ENCODE measurements around the gene MXD4.

MXD4 gene

GRCh38 chr4:2274320-2275043 is 12.6 kb upstream of the MXD4 start:
- no peak for DNase-seq

DNA sequence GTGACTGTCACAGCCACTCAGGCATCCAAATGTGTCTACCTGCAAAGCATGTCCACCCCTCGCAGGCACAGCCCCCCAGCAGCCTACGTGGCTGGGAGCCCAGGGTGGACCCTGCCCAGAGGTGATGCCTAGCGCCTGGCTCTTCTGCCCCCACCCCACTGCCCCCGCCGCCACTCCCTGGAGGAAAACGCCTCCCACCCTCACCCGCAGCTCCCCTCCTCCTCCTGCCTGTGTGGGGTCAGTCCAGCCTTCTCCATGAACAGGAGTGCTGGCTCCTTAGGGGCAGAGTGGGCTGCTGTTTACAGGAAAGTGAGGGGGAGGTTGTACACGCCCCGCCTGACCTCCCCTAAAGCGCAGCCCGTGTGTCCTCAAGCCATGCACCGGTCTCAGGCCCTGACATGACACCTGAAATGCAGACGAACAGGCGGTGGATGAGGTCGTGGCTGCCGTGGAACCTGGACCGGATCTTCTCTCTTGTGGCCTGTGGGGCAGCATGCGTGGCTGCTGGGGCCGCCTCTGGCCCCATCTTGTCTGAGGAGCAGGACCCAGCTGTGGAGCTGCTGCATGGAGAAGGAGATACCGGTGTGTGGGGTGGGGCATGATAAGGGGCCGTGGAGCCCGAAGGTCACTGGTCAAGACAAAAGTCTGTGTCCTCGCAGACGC is 11.9 kb upstream of the MXD4 start:
- DNase-seq = no peak

- DNase-seq = no peak
Measured at GRCh38 chr4:2273221-2273620, 11.3 kb upstream of the MXD4 start.

DNA sequence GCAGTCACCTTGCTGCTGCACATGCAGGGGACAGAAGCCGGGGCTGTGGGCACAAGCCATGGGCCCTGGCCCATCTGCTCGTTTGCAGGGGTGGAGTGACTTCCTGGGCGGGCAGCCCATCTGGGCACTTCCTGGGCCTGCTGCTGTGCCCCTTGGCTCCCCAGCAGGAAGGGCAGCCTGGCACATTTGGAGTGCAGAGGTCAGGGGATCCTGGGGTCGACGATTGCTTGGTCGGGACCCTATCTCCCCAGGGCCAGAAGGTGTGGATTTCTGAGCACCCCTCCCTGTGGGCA is 10.9 kb upstream of the MXD4 start:
- no peak for DNase-seq

GRCh38 chr4:2272026-2272827 is 10.3 kb upstream of the MXD4 start:
- no peak for DNase-seq

DNA sequence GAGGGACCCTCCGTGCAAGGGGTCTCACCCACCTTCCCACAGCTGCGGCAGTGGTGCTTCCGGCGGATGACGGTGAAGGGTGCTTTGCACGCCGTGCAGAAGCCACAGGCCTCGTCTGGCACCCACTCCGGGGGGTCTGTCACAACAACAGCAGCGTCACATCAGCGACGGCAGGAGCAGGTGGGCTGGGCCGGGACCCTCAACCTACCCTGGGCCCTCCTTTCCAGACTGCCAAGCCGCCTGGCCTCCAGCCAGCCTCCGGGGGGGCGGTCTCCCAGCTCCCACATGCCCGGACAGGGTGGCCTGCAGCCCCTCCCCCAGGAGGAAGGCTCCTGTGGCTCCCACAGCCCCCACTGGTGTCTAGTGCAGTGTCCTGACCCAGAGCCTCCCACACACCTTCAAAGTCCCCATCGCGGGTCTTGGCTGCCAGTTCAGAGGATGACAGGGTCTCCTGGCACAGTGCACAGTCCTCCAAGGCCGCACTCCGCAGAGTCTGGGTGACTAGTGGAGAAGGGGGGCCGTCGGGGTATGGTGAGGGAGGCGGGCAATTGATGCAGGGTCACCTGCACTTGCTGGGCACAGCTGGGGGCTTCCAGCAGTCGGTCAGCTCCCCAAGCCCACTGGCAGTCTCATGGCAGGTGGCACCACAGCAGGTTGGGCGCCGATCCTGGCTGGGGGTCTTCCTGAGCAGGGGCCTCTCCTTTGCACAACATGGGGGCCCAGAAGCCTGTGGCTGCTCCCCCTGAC is 9.5 kb upstream of the MXD4 start:
- no peak for DNase-seq

GRCh38 chr4:2270341-2271165 is 8.6 kb upstream of the MXD4 start:
- DNase-seq = no peak

- no peak for DNase-seq
Measured at GRCh38 chr4:2269618-2270163, 7.8 kb upstream of the MXD4 start.

DNA sequence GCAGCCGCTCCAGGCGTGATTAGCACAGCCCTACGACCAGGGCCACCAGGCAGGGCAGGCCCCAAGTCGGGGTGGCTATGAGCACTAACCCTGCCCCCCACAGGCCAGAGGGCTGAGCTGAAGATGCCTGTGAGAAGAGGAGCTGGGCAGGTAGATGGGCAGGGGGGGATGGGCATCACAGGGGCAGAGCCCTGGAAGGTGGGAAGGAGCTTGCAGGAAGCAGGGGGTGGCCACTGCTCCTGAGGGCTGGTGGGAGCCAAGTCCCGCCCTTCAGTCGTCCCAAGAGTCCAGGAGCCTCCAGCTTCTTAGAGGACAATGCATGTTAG is 7.3 kb upstream of the MXD4 start:
- no peak for DNase-seq

- DNase-seq = no peak
Measured at GRCh38 chr4:2268357-2269205, 6.7 kb upstream of the MXD4 start.

- DNase-seq = no peak
Measured at GRCh38 chr4:2267841-2268240, 5.9 kb upstream of the MXD4 start.

DNA sequence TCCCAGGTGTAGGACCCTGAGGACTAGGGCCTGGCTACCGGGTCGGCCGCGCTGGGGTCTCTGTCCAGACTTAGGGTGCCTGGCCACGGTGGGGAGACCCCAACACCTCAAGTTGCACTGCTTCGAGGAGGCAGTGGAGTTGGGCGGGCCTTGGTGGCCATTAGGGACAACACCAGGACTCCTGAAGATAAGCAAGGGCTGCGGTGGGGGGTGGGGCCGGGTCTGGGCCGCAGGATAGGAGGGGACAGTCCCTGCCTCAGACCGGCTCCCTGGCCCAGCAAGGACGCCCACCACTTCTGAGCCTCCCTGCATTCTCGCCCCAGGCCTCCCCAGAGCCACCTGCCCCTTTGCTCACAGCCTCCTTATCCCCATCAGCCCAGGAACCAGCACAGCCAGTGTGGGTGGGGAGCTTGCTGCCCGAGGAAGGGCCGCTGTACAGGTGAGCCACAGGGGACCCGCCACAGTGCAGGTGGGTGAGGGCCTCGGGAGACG is 5.5 kb upstream of the MXD4 start:
- DNase-seq = no peak

GRCh38 chr4:2266821-2267220 is 4.9 kb upstream of the MXD4 start:
- DNase-seq = no peak

- DNase-seq = no peak
Measured at GRCh38 chr4:2266181-2266580, 4.3 kb upstream of the MXD4 start.

DNA sequence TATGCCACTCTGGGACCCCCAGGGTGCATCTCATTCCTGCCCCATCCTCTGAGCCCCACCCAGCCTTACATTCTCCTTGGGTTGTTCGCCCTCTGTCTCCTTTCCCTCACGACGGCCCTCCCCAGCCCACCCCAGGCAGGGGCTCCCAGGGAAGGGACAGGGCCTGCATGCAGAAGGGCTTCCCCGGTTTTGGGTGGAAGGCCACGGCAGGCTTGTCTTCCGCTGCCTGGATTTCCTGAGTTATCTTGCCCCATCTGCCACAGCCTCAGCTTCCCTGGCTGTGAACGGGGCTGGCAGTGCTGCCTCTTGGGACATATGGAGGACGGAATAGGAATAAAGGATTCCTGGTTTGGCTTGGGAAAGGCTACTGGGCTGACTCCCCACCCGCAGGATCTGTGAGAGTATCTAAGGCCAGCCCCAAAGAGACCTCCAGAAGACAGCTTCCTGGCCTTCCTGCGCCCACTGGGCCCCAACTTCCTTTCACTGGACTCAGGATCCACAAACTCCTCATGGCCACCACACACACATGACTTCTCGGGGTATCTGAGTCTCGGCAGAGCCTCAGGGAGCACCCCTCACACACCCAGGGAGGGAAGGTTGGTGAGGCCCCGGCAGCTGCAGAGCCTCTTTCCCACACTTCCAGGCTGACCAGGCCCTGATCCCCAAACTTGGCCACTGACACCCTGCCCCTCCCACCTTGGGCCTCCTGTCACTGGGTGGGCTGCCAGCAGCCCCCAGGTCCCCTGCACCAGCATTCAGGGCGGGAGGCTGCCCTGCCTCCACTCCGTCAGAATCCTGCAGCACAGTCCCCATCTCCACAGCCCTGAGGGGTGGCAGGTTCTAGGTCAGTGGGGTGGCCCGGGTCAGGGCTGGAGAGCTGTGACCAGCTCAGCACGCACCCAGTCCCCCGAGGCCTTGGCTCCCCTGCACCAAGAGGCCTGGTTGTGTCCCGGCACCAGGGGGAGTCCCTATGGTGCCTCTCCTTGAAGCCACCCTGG is 3.5 kb upstream of the MXD4 start:
- no peak for DNase-seq

- no peak for DNase-seq
Measured at GRCh38 chr4:2264481-2265041, 2.7 kb upstream of the MXD4 start.

GRCh38 chr4:2263926-2264321 is 2.0 kb upstream of the MXD4 start:
- no peak for DNase-seq

- DNase-seq = no peak
Measured at GRCh38 chr4:2262944-2263250, 988 bp upstream of the MXD4 start.

GRCh38 chr4:2262145-2262943 is 435 bp upstream of the MXD4 start:
- peak; percentile 99 for DNase-seq
